ENCODE measurements around the gene UBTD1.
A peak's percentile ranks its signal among the peaks of the same experiment; 100 is the strongest.

The UBTD1 gene

DNA sequence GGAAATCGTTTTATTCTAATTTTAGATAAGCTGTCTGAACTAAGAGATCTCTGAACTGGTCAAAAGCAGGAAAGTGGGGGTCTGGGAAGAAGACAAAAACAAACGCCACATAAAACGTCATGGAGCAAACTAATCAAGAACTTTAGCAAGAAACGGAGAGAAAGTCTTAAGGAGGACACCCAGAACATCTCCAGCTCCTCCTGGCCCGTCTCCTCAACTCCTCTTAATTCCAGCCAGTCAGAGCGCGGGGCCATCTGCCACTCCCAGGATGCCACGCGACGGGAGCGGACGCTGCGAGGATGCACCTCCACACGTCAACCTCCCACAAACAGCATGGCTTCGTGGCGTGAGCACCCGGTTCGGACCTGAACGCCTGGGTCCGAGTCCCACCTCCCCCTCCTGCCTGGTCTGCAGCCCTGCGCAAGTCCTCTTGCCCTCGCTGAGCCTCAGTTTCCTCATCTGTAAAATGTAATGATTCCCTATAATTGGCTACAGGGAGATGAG, 1.1 kb upstream of the UBTD1 start:
- peak; percentile 86 for DNase-seq (ENCODE audit: low read depth)
- TF ChIP-seq CTCF (IDR thresholded peaks at IDR 0.05; ENCODE audit: insufficient read depth, low read depth, low read length, missing control alignments): no peak
- H3K4me3 ChIP-seq (ENCODE audit: low read length): peak overlapping the region; percentile 98

DNA sequence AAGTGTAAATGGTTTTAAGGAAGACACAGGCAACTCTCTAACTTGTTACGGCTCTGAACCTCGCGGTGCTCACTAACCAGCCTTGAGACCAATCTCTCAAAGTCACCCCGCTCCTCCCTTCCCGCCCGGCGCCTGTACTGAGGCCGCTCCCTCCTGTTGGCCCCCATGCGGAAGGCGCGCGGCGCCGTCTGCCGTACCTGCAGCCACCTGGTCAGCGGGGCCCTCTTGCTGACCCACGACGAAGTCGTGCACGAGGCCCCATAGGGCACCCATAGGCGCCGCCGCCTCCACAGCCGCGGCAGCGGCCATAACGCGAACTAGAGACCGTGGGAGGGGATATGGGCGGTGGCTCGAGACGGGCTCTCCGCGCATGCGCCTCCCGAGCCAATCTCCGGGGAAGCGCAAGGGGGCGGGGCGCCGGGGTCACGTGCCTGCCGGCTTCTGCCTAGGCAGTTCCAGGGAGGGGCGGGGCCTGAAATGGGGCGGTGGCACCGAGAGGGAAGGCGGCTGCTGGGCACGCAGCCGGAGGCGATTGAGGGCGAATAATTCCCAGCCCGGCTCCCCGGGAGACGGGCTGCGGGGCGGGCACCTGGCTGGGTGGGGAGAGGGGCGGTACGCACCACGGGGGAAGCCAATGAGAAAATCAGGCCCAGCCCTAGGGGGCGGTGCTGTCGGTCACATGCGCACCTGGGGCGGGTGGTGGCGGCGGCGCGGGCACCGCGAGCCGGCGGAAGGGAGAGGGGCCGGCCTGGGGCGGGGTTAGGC, 466 bp upstream of the UBTD1 start, which contains the start of gene MMS19:
TSS of gene MMS19 (minus strand) at position 347 of the 765 bp plus-strand sequence. CDS start at position 309, 38 bp downstream.
- peak; percentile 99 for DNase-seq (ENCODE audit: low read depth)
- no peak for TF ChIP-seq CTCF (IDR thresholded peaks at IDR 0.05; ENCODE audit: insufficient read depth, low read depth, low read length, missing control alignments)
- H3K4me3 ChIP-seq (ENCODE audit: low read length): peak within 1 kb of the TSS; percentile 98

DNA sequence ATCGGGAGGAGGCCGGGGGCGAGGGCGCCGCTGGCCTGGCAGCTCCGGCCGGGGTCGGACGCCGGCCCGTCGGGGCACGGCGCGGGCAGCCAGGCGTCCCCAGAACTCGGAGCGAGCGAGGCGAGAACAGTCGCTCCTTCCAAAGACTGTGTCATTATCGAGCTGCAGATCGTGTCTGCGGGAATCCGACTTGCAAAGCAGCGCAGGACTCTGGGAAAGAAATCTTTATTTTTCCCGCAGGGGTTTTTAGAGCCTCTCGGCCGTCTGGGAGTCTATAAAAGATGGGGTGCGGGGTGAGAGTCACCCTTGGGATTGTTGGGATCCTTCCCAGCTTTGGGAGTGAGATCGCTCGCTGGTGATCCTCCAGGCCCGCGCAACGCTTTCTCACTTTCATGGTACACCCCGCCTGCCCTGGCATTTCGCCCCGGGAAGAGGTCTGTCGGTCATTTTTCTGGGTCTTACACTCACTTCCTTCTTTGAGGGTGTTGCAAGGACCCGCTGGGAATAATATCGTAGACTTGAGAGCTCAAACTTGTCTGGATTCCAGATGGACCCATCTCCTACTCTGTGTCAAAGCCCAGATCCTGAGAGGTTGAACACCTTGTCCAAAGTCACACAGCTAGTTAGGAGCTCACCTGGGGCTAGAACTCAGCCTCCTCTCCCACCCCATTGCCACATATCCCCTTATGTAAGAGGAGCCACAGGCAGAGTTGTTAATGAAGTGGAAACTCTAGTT, 1.0 kb downstream of the UBTD1 start:
- no peak for TF ChIP-seq CTCF (IDR thresholded peaks at IDR 0.05; ENCODE audit: insufficient read depth, low read depth, low read length, missing control alignments)
- peak overlapping the region; percentile 98 for H3K4me3 ChIP-seq (ENCODE audit: low read length)
- peak; percentile 27 for DNase-seq (ENCODE audit: low read depth)

- H3K4me3 ChIP-seq (ENCODE audit: low read length): peak overlapping the region; percentile 98
- no peak for DNase-seq (ENCODE audit: low read depth)
Observed at GRCh38 chr10:97500297-97500575, 1.5 kb downstream of the UBTD1 start.

GRCh38 chr10:97502916-97503315, 4.2 kb downstream of the UBTD1 start:
- TF ChIP-seq CTCF (IDR thresholded peaks at IDR 0.05; ENCODE audit: insufficient read depth, low read depth, low read length, missing control alignments): no peak
- no peak for DNase-seq (ENCODE audit: low read depth)

More at GRCh38 chr10:97500297-97500575, 1.5 kb downstream of the UBTD1 start:
- no peak for TF ChIP-seq CTCF (IDR thresholded peaks at IDR 0.05; ENCODE audit: insufficient read depth, low read depth, low read length, missing control alignments)

DNA sequence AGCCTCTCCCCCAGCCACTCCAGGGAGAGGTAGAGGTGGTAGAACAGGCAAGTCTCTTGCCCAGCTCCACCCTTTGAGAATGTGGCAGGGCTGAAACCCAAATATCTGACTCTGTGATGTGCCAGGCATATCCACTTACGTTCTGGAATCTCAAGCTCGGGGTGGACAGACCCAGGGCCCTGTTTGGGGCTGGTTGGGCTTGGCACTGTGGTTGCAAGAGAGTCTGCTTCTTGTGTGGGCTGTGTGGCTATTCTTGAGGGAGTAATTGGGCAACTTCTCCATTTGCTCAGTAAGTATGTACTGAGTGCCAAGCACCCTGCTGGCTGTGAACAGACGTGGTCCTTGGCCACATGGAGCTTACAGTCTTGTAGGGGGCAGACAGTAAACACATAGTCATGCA, 4.7 kb downstream of the UBTD1 start:
- H3K4me3 ChIP-seq (ENCODE audit: low read length): no peak overlapping the region
- TF ChIP-seq CTCF (IDR thresholded peaks at IDR 0.05; ENCODE audit: insufficient read depth, low read depth, low read length, missing control alignments): no peak
- DNase-seq (ENCODE audit: low read depth): no peak

More at GRCh38 chr10:97502916-97503315, 4.2 kb downstream of the UBTD1 start:
- H3K4me3 ChIP-seq (ENCODE audit: low read length): no peak overlapping the region
